ENCODE measurements around the gene PPP6R3.
"Not testable (repeated sequence)": the region's sequence is repeated elsewhere in the genome, so short reads cannot be mapped to it uniquely, and the experiment has no call there.

PPP6R3 gene

GRCh38 chr11:68623706-68624105 is 163.2 kb downstream of the PPP6R3 start:
- DNase-seq: not testable (repeated sequence)

- not testable (repeated sequence) for DNase-seq
These were observed 164.5 kb downstream of the PPP6R3 start for GRCh38 chr11:68625069-68625468.

DNA sequence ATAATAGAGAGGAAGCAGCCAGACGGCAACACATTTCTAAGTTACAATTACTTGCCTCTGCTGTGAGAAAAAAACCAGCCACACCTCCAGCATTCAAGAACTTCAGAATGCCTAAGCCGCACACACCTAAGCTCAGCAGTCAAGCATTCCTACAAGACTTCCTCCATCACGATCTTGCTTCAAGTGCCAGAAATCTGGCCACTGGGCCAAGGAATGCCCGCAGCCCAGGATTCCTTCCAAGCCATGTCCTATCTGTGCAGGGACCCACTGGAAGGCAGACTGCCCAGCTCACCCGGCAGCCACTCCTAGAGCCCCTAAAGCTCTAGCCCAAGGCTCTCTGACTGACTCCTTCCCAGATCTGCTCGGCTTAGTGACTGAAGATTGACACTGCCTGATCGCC is 165.7 kb downstream of the PPP6R3 start:
- not testable (repeated sequence) for DNase-seq

- DNase-seq: not testable (repeated sequence)
These were observed 168.3 kb downstream of the PPP6R3 start for GRCh38 chr11:68628837-68629236.

GRCh38 chr11:68632375-68632774 is 171.8 kb downstream of the PPP6R3 start:
- not testable (repeated sequence) for DNase-seq

DNA sequence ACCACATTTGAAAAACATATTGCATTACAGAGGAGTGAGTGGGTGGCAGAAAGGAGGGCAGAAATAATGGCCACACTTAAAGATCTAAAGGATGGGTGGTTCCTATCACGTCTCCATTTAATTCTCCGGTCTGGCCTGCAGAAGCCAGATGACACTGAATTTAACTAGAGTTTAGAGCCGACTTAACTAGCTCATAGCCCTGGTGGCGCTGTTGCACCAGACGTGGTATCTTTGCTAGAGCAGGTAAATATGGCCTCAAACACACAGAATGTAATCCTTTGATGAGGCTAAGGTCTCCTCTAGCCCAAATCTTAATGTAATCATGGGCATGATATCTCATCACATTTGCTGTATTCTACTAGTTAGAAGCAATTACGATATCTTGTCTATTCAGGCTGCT is 172.2 kb downstream of the PPP6R3 start:
- DNase-seq: no peak

DNA sequence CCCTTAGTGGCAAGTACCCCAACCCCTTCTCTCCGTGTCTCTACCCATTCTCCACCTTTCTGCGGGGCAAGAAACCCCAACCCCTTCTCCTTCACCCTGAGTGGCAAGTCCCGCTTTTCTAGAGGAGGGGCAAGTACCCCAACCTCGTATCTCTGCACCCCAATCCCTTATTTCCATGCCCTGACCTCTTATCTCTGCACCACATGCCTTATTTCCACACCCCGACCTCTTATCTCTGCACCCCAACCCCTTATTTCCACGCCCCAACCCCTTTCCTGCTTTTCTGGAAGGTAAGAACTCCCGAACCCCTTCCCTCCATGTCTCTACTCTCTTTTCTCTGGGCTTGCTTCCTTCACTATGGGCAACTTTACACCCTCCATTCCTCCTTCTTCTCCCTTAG is 174.1 kb downstream of the PPP6R3 start:
- DNase-seq: not testable (repeated sequence)

- DNase-seq: not testable (repeated sequence)
These were observed 174.6 kb downstream of the PPP6R3 start for GRCh38 chr11:68635172-68635571.

GRCh38 chr11:68635883-68636282 is 175.3 kb downstream of the PPP6R3 start:
- DNase-seq: not testable (repeated sequence)

- DNase-seq: not testable (repeated sequence)
These were observed 178.8 kb downstream of the PPP6R3 start for GRCh38 chr11:68639322-68639721.

- no peak for DNase-seq
These were observed 181.3 kb downstream of the PPP6R3 start for GRCh38 chr11:68641880-68642279.

- no peak for DNase-seq
These were observed 183.0 kb downstream of the PPP6R3 start for GRCh38 chr11:68643585-68643984.

DNA sequence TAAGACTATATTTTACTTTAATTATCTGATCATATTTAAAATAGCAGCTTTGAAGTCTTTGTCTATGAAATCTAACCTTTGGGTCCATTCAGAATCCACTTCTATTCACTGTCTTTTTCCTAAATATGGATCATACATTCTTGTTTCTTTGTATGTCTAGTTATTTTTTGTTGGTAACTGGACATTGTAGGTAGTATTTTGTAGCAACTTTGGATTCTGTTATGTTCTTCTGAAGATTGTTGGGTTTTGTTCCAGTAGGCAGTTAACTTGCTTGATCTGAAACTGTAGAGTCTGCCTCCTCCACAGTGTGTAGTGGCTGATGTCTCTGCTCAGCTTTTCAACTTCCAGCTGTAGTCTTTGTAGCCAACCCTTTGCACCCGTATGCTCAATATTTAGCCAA is 186.3 kb downstream of the PPP6R3 start:
- no peak for DNase-seq

- no peak for DNase-seq
These were observed 189.5 kb downstream of the PPP6R3 start for GRCh38 chr11:68649851-68650555.

GRCh38 chr11:68650801-68651200 is 190.2 kb downstream of the PPP6R3 start:
- DNase-seq: no peak

DNA sequence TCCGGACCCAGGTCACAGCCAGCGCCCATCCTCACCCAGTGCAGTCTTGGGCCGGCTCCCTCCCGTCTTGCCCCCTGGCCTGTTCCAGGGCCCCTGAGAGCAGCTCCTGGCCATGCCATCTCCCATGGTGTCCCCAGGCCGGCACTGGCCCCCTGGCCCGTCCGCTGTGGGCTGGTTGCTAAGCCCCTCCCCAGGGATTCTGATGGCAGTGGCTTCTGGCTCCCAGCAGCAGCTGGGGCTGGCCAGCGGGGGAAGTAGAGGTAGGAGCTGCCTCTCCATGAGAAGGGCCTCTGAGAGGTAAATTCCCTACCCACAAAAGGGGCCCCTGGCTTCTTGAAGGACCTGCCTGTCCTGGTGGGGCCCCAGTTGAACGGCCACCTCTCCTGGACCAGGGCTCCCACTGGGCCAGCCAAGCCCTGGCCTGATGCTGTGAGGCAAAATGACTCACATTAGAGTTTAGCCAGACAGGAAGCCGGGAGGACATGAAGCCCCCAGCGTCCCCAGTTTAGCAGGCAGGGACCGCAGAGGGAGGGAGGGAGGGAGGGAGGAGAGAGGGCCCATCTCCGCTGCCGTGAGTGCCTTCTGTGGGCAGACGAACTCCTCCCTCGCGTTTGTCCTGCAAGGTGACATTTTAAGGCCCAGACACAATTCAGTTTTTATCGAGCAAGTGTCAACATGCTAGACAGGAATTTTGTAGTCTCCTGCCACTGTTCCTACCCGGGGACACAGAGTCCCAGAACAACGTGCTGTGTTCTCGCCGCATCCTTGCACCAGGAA is 190.8 kb downstream of the PPP6R3 start:
- DNase-seq: no peak

- DNase-seq: no peak
These were observed 191.6 kb downstream of the PPP6R3 start for GRCh38 chr11:68651985-68652682.

DNA sequence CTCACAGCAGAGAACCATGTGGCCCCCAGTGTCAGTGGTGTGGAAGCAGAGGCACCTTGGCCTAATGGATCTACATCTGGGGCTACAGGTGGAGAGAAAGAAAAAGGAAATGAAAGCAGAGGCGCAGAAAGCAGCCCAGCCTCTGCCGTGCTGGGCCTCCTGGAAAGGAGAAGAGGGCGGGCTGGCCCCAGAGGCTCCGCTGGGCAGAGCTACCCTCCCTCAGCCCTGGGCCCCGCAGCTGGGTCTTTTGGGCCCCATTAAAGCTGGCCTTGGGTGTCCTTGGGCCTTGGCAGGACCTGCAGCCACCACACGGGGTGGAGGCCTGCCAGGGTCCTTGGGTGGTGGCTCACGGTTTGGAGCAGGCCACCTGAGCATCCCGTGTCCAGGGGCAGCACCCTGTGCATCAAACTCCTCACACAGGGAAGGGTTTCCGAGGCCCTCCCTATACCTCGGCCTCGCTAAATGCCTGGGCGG is 192.2 kb downstream of the PPP6R3 start:
- DNase-seq: no peak

DNA sequence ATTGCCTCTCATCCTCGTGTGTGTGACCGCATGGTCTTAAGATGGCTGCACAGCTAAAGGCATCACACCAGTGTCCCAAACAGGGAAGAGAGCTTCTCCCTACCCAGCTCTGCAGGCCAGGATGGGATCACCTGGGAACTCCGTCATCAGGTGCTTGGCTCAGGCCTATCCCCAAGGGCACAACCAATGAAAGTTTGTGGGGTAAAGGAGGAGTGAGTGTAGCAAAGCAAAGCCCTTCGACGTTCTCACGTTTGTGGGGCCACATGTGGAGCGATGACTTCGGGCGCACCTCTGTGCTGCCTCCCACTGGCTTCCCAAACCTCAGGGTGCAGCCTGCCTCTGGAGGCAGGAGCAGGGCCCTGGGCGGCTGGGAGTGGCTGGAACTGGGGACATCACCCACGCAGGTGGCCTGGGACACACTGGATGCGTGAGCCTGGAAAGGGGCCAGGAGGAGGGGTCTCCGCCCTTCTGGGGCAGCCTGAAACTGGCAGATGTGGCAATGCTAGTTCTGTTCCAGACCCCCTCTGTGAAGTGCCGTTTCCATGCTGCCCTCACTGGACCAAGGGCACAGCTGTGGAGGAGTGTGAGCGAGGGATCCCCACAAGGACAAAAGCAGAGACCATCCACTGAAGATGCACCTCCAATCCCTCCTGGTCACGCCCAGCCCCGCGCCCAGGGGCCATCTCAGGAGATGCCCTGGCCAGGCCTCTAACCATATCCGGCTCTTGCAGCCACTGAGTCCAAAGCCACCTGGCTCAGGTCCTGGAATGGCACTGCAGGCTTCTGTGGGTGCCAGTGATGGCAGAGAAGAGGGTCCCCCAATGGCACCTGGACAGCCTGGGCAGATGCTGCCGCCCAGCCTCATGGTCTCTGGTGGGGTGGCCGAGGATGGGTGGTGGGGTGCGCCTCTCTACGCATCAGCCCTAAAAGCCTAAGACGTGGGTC is 193.2 kb downstream of the PPP6R3 start:
- no peak for DNase-seq

DNA sequence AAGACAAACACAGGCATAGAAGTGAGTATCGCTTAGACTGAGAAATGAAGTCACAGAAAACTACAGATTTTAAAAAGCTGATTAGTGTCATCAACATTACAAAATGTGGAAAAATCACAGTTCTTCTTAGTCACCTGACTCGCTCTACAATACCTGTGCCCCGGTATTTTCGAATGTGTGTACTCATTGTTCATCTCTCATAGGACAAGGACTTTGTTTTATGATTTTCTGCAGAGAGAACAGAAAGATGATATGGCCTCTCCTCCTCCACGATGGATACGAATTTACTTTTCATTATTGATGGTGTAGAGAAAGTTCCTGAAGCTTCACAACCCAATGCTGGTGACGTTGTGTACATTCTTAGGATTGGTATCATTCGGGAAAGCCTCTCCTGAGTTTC is 194.4 kb downstream of the PPP6R3 start:
- no peak for DNase-seq

DNA sequence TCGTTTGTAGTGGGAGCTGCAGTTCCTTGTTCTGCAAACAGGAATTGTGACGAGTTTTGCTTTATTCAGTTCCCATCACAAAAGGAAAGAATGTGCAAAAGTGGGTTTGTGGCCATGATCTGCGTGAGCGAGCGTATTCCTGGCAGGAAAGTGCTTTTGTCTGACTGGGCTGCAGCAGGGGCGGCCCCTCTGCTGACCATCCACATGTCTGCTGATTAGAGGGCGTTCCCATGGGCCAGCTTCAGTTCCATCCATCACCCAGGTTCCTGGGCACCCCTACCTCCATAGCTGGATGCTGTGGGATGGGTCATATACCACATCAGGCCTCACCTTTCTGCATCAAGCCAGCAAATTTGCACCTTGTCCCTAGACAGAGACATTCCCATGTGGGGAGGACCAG is 194.9 kb downstream of the PPP6R3 start:
- DNase-seq: no peak

DNA sequence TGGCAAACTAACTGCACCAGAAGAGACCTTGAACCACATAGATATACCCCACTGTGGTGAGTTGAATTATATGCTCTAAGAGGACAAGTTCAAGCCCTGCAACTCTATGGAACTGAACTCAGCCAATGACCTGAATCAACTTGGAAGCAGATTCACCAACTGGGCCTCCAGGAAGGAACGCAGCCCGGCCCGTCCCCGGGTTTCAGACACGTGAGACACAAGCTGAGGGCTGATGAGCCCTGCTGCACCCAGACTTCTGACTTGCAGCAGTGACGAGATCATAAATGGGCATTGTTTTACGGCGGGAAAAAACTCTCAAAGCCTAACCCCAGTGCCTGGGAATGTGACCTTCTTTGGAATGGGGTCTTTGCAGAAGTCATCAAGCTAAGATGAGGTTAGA is 195.3 kb downstream of the PPP6R3 start:
- DNase-seq: no peak
